Neural cell (in vitro differentiated cells): ENCODE results near the gene GPHN.

Experiments
- CTCF ChIP-seq: fragments of 450-650 bp; IDR thresholded peaks from 2 replicates; pipeline ENCODE4 v1.5.1; 2014; ENCODE audit warnings: antibody characterized with exemption, mild to moderate bottlenecking, moderate library complexity; ENCODE audit not compliant: poor library complexity, severe bottlenecking
- POLR2AphosphoS5 ChIP-seq: IDR thresholded peaks from 2 replicates; pipeline ENCODE4 v1.6.1; 2012
- RAD21 ChIP-seq: fragments of 450-650 bp; conservative IDR thresholded peaks from 2 replicates; pipeline ENCODE4 v1.6.1; 2014; ENCODE audit warnings: antibody characterized with exemption, mild to moderate bottlenecking, moderate library complexity

GRCh38 chr14:67170660-67171059 is 662.7 kb downstream of the GPHN start:
- no peak for TF ChIP-seq CTCF
- TF ChIP-seq POLR2AphosphoS5: no peak
- TF ChIP-seq RAD21: no peak
